ENCODE data around the gene APOBR.
"Not testable (repeated sequence)": the region's sequence is repeated elsewhere in the genome, so short reads cannot be mapped to it uniquely, and the experiment has no call there.

The APOBR gene

DNA sequence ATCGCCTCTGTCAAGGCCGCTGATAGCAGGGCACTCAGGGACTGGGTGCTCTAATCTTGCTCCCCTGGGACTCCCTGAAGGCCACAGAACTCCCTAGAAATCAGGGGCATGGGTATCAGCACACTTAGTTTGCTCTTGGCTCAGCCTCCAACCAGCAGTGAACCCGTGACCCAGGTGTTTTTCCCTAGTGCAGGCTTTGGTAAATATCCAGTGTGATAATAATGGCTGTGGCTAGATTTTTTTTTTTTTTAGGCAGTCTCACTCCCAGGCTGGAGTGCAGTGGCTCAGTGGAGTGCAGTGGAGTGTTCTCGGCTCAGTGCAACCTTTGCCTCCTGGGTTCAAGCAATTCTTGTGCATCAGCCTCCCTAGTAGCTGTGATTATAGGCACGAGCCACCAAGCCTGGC lies 34.0 kb downstream of the APOBR start:
- DNase-seq: no peak

DNA sequence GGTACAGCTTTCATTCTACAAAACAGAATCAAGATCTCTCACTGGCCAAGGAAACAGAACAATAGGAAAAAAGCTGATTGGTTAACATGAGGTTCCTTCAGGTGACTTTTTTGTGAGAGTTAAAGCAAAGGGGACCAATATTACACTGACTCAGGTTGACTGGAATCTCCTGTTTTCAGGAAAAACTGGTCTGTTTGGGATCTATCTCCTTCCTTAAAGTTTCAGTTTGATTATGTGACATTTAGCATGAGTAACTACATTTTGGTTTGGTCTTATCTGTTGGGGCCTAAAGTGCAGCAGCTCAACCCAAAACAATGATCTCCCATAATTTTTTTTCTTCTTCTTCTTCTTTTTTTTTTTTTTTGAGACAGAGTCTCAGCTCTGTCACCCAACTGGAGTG lies 34.7 kb downstream of the APOBR start:
- DNase-seq: no peak

DNA sequence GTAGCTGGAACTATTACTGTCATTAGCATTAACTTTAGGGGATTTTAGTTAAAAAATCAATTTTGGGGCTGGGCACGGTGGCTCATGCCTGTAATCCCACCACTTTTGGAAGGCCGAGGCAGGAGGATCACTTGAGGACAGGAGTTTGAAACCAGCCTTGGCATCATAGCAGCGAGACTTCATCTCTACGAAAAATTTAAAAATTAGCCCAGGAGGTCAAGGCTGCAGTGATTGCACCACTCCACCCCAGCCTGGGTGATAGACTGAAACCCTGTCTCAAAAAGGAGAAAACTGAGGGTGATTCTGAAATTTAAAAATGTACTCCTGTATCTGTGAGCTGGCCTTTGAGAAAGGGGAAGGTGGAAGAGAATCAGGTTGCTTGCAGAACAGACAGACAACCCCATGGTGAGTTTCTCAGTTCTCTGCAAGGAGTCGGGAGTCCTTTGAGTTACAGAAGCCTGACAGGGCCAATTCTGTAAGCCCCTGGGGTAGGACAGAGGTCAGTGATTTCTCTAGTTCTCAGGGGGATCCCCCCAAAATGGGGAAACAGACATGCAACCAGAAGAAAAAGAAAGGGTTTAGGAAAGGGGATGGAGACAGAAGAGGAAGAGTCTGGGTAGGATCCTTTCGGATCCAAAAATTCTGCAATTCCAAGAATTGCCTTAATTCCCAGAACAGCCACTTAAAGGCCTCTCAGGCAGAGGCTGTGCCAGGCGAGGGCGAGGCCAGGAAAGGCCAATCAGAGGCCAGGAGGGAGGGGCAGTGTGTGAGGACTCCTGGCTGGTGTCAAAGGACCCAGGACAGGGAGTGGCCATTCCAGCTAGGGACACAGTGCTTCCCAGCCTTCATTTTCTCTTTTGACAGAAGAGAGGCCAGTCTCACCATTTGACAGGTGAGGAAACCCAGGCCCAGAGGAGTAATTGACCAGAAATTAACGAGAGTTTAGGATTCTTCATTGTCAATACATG lies 37.6 kb downstream of the APOBR start:
- DNase-seq: peak; percentile 81

DNA sequence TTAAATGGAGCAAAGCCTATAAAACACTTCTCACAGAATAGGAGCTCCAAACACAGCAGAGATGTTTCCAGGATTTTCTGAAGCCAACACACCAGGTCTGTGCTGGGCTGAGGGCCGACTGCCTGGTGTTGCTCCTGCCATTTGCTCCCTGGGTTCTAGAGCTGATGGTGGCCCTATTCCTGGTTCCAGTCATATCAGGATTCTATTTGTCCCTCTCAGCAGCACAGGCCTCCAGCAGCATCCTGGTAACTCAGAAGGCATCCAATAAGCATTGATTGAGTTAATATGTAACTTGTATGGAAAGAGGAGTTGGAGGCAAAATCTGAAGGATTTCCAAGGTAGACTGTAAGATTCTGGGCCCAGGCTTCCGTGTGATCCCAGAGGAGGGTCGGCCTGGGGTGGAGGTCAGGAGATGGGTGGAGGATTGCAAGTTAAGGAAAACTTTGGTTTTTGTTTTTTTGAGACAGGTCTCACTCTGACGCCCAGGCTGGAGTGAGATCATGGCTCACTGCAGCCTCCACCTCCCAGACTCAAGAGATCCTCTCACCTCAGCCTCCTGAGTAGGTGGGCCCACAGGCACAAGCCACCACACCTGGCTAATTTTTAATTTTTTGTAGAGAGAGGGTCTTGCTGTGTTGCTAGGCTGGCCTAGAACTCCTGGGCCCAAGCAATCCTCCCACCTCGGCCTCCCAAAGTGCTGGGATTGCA lies 38.7 kb downstream of the APOBR start:
- DNase-seq: no peak

DNA sequence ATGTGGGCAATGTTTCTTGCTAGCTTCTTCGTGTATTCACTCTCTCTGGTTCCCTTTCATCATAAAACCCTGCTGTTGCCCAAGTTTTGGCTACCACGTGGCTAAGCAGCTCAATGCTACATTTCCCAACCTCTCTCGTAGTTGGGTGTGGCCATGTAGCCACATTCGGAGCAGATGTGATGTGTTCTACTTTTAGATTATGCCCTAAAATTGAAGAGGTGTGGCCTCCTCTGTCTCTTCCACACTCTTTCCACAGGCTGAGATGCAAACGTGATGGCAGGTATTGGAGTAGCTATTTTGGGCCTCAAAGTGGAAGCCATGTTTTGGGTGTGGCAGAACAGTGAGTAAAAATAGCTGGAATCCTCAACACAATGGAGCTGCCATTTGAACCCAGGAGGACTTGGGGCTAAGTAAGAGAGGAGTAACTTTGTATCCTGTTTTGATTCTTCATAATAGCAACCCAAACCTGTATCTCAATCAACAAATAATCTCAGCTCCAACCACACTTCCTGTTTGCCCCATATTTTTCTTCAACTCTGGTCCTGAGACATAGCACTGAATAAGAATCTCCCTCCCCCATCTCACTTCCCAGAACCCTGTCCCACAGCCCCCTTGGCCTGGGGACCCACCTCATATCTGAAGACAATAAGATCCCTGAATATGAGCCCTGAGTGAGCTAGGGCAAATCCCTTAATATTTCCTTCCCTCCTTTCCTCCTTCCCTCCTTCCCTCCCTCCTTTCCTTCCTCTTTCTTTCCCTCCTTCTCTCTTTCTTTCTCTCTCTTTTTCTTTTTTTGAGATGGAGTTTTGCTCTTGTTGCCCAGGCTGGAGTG lies 40.3 kb downstream of the APOBR start:
- DNase-seq: peak; percentile 95 to 99

DNA sequence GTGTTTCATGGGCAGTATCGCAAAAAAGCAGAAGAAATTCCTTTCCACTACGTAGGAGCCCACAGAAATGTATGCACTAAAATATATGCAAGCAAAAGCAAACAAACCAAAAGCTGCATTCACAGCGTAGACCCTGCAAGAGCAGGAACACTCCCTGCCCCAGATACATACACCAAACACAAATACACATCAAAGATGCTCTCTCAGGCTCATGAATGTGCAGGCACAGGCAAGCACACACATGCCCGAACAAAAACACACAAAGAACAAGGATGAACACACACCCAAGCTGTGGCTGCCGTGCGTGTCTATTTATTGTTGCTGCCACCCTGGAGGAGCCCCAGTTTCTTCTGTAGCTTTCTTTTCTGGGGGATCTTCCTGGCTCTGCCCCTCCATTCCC lies 42.6 kb downstream of the APOBR start:
- no peak for DNase-seq

DNA sequence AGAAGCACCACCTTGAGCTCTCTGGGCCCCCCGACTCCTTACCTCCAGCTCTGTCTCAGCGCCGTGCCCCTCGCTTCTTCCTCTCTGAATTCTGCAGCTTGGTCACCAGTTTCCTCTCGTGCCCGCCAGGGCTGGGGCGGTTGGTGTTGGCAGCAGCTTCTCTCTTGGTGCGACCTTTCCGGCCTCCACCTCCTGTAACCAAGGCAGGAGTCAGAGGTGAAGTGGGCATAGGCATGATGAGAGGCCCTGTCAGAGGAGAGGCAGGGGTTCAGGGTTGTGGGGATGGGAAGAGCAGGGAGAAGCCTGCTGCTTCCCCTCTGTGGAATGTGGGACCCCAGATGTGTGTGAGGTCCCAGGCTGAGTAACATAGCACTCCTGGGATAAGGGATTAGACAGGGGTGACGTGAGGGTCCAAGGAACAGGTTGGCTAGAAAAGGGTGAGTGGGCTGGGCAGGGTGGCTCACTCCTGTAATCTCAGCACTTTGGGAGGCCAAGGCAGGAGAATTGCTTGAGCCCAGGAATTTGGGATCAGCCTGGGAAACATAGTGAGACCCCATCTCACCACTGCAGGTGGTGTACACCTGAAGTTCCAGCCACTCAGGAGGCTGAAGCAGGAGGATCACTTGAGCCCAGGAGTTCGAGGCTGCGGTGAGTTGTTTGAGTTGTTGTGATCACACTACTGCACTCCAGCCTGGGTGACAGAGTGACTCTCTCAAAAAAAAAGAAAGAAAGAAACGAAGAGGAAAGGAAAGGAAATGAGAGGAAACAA lies 43.7 kb downstream of the APOBR start:
- DNase-seq: no peak

DNA sequence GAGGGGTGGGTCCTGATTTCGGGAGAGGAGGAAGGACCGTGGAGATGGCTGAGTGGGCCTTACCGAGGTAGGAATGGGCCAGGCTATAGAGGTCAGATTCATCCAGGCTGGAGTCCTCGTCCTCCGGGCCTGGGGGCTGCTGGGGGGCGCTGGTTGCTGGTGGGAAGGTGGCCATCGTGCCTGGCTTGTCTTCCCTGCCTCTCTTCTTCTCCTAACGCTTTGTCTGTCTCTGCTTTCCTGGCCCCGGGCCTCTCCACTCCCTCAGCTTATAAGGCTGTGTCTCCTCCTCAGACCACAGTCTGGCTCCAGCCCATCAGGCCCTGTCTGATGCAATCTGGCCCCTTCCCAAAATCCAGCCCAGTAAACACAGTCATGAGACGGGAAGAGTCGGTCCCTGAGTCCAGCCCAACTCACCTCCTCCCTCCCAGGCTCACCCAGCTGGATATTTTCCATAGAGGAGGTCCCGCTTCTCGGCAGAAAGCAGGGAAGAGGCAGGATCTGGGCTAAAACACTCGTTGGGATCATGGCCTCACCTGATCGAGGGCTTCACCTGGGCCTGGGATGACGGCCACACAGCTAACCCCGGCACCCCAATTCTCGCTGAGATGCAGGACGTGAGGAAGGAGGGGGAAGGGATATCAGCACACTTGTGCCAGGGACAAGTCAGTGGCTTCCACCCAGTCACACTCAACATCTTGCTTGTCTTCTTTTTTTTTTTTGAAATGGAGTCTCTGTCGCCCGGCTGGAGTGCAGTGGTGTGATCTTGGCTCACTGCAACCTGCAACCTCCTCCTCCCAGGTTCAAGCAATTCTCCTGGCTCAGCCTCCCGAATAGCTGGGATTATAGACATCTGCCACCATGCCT lies 44.5 kb downstream of the APOBR start, which contains the start of gene NUPR1:
NUPR1 (minus strand) TSS at position 242 of the 864 bp plus-strand sequence; CDS start at position 175, 67 bp downstream.
- no peak for DNase-seq

DNA sequence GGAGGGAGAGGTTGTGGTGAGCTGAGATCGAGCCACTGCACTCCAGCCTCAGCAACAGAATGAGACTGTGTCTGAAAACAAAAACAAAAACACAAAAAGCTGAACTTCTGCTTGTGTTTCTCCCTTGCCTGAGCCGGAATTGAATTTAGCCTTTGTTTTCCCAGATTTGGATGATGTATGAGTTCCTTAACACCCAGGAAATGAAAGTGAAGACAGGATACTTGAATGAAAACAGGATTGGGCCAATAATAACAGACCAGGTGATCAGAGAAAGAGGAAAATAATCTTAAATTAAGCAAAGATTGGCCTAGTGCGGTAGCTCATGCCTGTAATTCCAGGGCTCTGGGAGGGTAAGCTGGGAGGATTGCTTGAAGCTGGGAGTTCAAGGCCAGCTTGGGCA lies 45.9 kb downstream of the APOBR start:
- no peak for DNase-seq

DNA sequence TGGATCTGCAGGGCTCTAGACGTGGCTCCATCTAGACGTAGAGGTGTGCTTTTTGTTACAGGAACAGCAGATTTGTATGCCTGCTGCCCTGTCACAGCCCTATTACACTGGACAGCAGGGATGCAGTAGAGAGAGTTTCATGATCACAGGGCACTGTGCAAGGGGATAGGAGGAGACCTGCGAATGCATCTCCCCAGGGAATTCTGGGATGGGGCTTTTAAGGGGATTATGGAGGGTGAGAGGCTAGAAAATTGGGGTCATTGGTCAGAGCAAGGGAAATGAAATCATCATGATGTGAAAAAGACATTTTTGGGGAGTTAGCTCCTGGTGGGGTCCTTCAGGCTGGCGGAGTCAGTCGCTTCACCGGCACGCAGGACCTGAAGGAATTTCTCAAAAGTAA lies 48.2 kb downstream of the APOBR start:
- peak in 1 of 2 donors; percentile 8 for DNase-seq

DNA sequence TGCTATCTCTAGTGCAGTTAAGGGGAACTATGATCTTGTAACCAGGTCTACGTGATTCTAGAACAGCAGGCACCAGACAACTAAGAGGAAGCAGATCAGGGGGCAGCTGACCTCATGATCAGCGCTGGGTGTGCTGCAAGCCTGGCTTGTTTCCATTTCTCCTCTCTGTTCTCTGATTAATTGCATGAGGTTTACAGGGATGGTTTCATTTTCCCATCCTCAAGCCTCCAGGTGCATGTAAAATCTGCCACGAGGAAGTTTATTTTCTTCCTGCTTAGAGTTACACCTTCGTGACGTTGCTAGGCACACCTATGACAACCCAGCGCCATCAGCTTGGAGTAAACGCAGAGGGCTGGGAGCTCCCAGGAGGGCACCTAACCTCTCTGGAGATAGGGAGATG lies 48.6 kb downstream of the APOBR start:
- DNase-seq: peak; percentile 90 to 96

DNA sequence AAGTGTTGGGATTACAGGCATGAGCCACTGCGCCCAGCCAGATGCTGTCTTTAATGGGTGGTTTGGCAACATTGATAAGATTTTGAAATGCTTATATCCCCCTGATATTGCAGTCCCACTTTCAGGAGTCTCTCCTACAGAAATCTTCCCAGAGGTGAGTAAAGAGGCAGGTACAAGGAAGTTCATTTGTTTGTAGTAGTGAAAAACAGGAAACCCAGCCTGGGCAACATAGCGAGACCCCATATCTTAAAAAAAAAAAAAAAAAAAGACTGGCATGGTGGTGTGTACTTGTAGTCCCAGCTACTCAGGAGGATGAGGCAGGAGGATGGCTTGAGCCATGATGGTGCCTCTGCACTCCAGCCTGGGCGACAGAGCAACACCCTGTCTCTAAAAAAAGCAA lies 50.6 kb downstream of the APOBR start:
- no peak for DNase-seq

DNA sequence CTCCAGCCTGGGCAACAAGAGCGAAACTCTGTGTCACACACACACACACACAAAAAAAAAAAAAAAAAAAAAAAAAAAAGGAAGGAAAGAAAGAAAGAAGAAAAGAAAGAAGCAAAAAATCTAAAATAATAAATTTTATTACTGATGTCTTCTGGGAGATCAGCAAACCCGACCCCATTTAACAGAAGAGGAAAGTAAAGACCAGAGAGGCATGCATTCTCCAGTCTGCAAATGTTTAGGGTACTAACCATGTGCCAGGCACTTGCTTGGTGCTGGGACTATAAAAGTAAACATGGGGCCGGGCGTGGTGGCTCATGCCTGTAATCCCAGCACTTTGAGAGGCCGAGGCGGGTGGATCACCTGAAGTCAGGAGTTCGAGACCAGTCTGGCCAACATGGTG lies 51.5 kb downstream of the APOBR start:
- not testable (repeated sequence) for DNase-seq

DNA sequence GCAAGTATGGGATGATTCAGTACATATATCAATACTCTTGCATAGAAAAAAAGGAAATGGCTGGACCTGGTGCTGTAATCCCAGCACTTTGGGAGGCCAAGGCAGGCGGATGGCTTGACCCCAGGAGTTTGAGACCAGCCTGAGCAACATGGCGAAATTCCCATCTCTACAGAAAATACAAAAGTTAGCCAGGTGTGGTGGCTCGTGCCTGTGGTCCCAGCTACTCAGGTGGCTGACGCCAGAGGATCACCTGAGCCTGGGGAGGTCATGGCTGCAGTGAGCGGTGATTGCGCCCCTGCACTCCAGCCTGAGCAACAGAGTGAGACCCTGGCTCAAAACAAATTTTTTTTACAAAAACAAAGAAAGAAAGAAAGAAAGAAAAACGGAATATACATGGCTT lies 52.2 kb downstream of the APOBR start:
- no peak for DNase-seq

DNA sequence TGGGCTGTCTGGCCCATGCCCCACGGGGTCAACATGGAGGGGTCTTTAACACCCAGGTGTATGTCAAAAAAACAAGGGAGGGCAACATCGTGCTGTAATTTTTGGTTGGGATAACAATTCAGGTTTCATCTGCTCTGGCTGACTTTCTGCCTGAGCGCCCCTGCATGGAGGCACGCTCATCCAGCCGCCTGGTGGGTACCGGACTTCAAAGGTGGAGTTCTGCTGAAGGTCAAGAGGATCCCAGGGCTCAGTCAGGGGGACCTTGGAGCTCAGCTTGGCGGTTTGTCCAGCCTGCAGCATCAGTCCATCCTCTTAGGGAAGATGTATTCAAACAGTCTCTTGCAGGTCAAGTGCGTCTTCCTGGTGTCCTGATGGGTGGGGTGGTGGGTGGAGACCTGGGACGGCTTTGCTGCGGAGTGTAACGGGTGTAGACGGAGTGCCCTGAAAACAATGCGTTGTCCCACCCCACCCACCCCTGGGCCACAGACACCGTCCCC lies 53.9 kb downstream of the APOBR start:
- no peak for DNase-seq

All from inflammatory macrophage treated with lipopolysaccharide for 1 hour (primary cell).